A549 (cell line): ENCODE data around the gene GUCY2D. TPM values are rescaled to one million over a fixed set of nuclear protein-coding genes. Genes with fewer than 3 reads are reported as not detected.

Source experiments
- ATAC-seq, 2 experiments: fragments of 200-7000 bp in 1 of 2; fragments of >200 bp in 1 of 2; cut with Nextera tagmentation in 1 of 2; cut with Tn5 transposase in 1 of 2; 3 replicates each; pipeline versions ENCODE4 v1.8.0 to v1.9.1; 2018 to 2020; ENCODE audit warnings: mild to moderate bottlenecking in 1 of 2, moderate library complexity in 1 of 2
- CTCF ChIA-PET: fragments of 300-600 bp; sonication (Branson Sonifier 250); formaldehyde crosslinking; extraction: SDS; loops from one replicate; lab custom pipeline; 2021; ENCODE audit warnings: antibody characterized with exemption, inconsistent platforms; lab: Yijun Ruan, JAX
- POLR2A ChIA-PET: fragments of 350-600 bp; formaldehyde crosslinking; extraction: SDS; loops from one replicate; lab custom pipeline; 2021; ENCODE audit warnings: antibody characterized with exemption, inconsistent platforms; lab: Yijun Ruan, JAX
- DNase-seq, 2 experiments: peaks; one replicate each; pipeline versions ENCODE4 v3.0.0 to v3.0.0-alpha.2; 2011 to 2016; ENCODE audit warnings: low read depth in 1 of 2, low spot score in 1 of 2
- FAIRE-seq: peaks from 2 replicates; lab custom pipeline; 2011; peaks lifted over from hg19 to GRCh38; lab: Jason Lieb, UNC
- H3K27ac ChIP-seq, 2 experiments: fragments of >200 bp; sonication (Bioruptor Twin); formaldehyde crosslinking; 3 replicates each; pipeline ENCODE4 v1.5.1; 2016 to 2017
- H3K4me1 ChIP-seq: fragments of >200 bp; sonication (Bioruptor Twin); formaldehyde crosslinking; 3 replicates; pipeline ENCODE4 v1.6.1; 2016
- H3K4me2 ChIP-seq: fragments of >200 bp; sonication (Bioruptor Twin); formaldehyde crosslinking; 3 replicates; pipeline ENCODE4 v1.6.1; 2016
- H3K4me3 ChIP-seq: fragments of >200 bp; sonication (Bioruptor Twin); formaldehyde crosslinking; 3 replicates; pipeline ENCODE4 v1.5.1; 2016
- H3K9me3 ChIP-seq: fragments of >200 bp; sonication (Bioruptor Twin); formaldehyde crosslinking; 3 replicates; pipeline ENCODE4 v1.6.1; 2016
- CHD2 ChIP-seq: fragments of 150-350 bp; IDR thresholded peaks from 2 replicates; pipeline ENCODE4 v1.6.1; 2014; ENCODE audit warnings: low read length; ENCODE audit not compliant: partially characterized antibody
- EHMT2 ChIP-seq: fragments of 200-600 bp; sonication (generic); IDR thresholded peaks from 2 replicates; pipeline ENCODE4 v1.6.1; 2016; ENCODE audit warnings: antibody characterized with exemption, low read depth, mild to moderate bottlenecking, moderate library complexity
- FOSB ChIP-seq: fragments of 250-450 bp; sonication (Bioruptor Pico); IDR thresholded peaks from 2 replicates; pipeline ENCODE4 v1.5.0; 2020; ENCODE audit warnings: mild to moderate bottlenecking, moderate library complexity
- FOSL2 ChIP-seq, 2 experiments: fragments of 450-650 bp in 1 of 2; fragments of >200 bp in 1 of 2; sonication (Bioruptor Twin) in 1 of 2; formaldehyde crosslinking; IDR thresholded peaks; 2 replicates each; pipeline versions ENCODE4 v1.5.0 to v1.6.1; 2016 to 2020; ENCODE audit warnings: mild to moderate bottlenecking in 1 of 2, moderate library complexity in 1 of 2
- HOXB13 ChIP-seq: fragments of 250-450 bp; sonication (Bioruptor Pico); IDR thresholded peaks from 2 replicates; pipeline ENCODE4 v1.5.0; 2020; ENCODE audit warnings: low read depth, mild to moderate bottlenecking, moderate library complexity
- HOXB5 ChIP-seq: fragments of 250-450 bp; sonication (Bioruptor Pico); IDR thresholded peaks from 2 replicates; pipeline ENCODE4 v1.5.0; 2020; ENCODE audit warnings: mild to moderate bottlenecking, moderate library complexity
- JUNB ChIP-seq: fragments of >200 bp; sonication (Bioruptor Twin); formaldehyde crosslinking; IDR thresholded peaks from 2 replicates; pipeline ENCODE4 v1.6.1; 2016
- KDM1A ChIP-seq: fragments of 200-600 bp; sonication (generic); IDR thresholded peaks from 2 replicates; pipeline ENCODE4 v1.6.1; 2016; ENCODE audit warnings: low read depth, mild to moderate bottlenecking
- KDM5A ChIP-seq: fragments of 200-600 bp; sonication (generic); IDR thresholded peaks from 2 replicates; pipeline ENCODE4 v1.6.1; 2016; ENCODE audit warnings: antibody characterized with exemption, mild to moderate bottlenecking
- MAZ ChIP-seq: fragments of 150-350 bp; IDR thresholded peaks from 2 replicates; pipeline ENCODE4 v1.6.1; 2014; ENCODE audit warnings: antibody characterized with exemption, low read depth, low read length, borderline replicate concordance
- NR3C1 ChIP-seq: fragments of >200 bp; sonication (Bioruptor Twin); formaldehyde crosslinking; IDR thresholded peaks from 3 replicates; pipeline ENCODE4 v1.6.1; 2017
- PHF8 ChIP-seq: fragments of 200-600 bp; sonication (generic); IDR thresholded peaks from 2 replicates; pipeline ENCODE4 v1.6.1; 2016; ENCODE audit warnings: low read depth, mild to moderate bottlenecking, antibody characterized with exemption, moderate library complexity, borderline replicate concordance
- RAD21 ChIP-seq, 2 experiments: fragments of >200 bp in 1 of 2; sonication (Bioruptor Twin) in 1 of 2; formaldehyde crosslinking in 1 of 2; IDR thresholded peaks in 1 of 2; conservative IDR thresholded peaks in 1 of 2; 2 replicates in 1 of 2; 3 replicates in 1 of 2; pipeline ENCODE4 v1.6.1; 2012 to 2018; ENCODE audit warnings: inconsistent platforms in 1 of 2
- RCOR1 ChIP-seq: fragments of 150-350 bp; IDR thresholded peaks from 2 replicates; pipeline ENCODE4 v1.6.1; 2014; ENCODE audit warnings: antibody characterized with exemption, low read length, low read depth
- RNF2 ChIP-seq: fragments of 200-600 bp; sonication (generic); IDR thresholded peaks from 2 replicates; pipeline ENCODE4 v1.6.1; 2016; ENCODE audit warnings: low read depth, mild to moderate bottlenecking, antibody characterized with exemption, moderate library complexity, borderline replicate concordance
- SMC3 ChIP-seq: fragments of >200 bp; sonication (Bioruptor Twin); formaldehyde crosslinking; IDR thresholded peaks from 3 replicates; pipeline ENCODE4 v1.6.1; 2018; ENCODE audit warnings: inconsistent platforms
- SREBF2 ChIP-seq: fragments of 450-650 bp; IDR thresholded peaks from 2 replicates; pipeline ENCODE4 v1.6.1; 2014; ENCODE audit warnings: mild to moderate bottlenecking, moderate library complexity
- TFCP2L1 ChIP-seq: fragments of 250-450 bp; sonication (Bioruptor Pico); IDR thresholded peaks from 2 replicates; pipeline ENCODE4 v1.5.0; 2021; ENCODE audit warnings: mild to moderate bottlenecking
- TP53 ChIP-seq: fragments of 250-450 bp; sonication (Bioruptor Pico); IDR thresholded peaks from 2 replicates; pipeline ENCODE4 v1.5.0; 2021; ENCODE audit warnings: mild to moderate bottlenecking, moderate library complexity
- ZNF302 ChIP-seq: fragments of 250-450 bp; sonication (Bioruptor Pico); IDR thresholded peaks from 2 replicates; pipeline ENCODE4 v1.9.0; 2021; ENCODE audit warnings: inconsistent platforms, mild to moderate bottlenecking, moderate library complexity
- ZSCAN20 ChIP-seq: fragments of 250-450 bp; sonication (Bioruptor Pico); IDR thresholded peaks from 2 replicates; pipeline ENCODE4 v1.8.0; 2022; ENCODE audit warnings: mild to moderate bottlenecking, moderate library complexity
- WGBS: methylation state at CpG from one replicate; pipeline ENCODE4 v1.1.6; 2017; ENCODE audit errors: missing lambda C conversion rate; 5-methylcytosine and 5-hydroxymethylcytosine counted together
- polyA plus RNA-seq, 4 experiments: library from polyadenylated mRNA; depleted of rRNA in 3 of 4; stranded (reverse); fragments of >200 nt; fragmentation: RNase III in 1 of 4; extraction: RNeasy Plus Mini Kit Qiagen cat#74134 plus additional on column Dnase treatment in 1 of 4; gene quantifications; 2 replicates in 3 of 4; 3 replicates in 1 of 4; pipeline ENCODE4 v1.2.3, GENCODE V29; 2011 to 2017
- TF ChIP-seq, protein P1 (sequence below): fragments of >200 bp; sonication (Bioruptor Twin); formaldehyde crosslinking; IDR thresholded peaks from 3 replicates; pipeline ENCODE4 v1.5.1; 2016
- TF ChIP-seq, protein P2 (sequence below): fragments of 150-350 bp; IDR thresholded peaks from 2 replicates; pipeline ENCODE4 v1.6.1; 2014; ENCODE audit warnings: low read depth, mild to moderate bottlenecking, low read length
- TF ChIP-seq, protein P3 (sequence below): IDR thresholded peaks from 2 replicates; pipeline ENCODE4 v1.6.1; 2012

The GUCY2D gene
- polyA plus RNA-seq, 2 of the 4 experiments (the other 2 are of a cell fraction), result 0.14 TPM; not detected in 1

DNA sequence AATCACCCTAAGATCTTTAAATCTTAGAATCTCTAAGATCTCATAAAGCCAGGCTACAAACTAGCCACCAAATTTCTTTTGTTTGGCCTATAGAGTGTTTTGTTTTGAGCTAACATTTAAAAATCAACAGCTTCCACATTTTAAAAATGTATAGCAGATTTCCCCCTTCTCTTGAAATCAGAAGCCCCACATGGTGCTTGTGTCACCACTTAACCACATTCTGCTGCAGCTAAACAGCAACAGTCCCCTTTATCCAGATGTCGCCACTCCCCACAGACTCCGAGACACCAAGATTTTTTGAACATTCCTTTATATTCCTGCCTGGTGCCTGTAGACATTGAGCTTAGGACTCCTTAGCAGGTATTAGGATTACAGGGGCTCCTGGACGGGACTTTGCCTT, 16.0 kb downstream of the GUCY2D start:
- H3K4me2 ChIP-seq, result no peak overlapping the region
- peaks cover 5% of the 10 kb centered on the region; the same call in 1 of the 3 replicates for H3K4me1 ChIP-seq
- no peaks in the 10 kb centered on the region for H3K9me3 ChIP-seq
- POLR2A ChIA-PET, result no interaction called here
- H3K4me3 ChIP-seq, result no peak overlapping the region
- ATAC-seq, result no peak
- WGBS, result 83% methylated on average over 3 of the region's 3 CpGs
- TF ChIP-seq MAZ, result no peak
- TF ChIP-seq JUNB, result no peak
- TF ChIP-seq, all 56 proteins: peak for 0
- FAIRE-seq (peak; percentile 59), DNase-seq (no peak)
- H3K27ac ChIP-seq, result no peak overlapping the region
- CTCF ChIA-PET, result interaction anchor here (0.8 to 13.5 kb wide), 15 partner anchors 9 to 155 kb away, joined by 3 to 148 read pairs (median 16); partner anchors contain the start of gene GUCY2D

DNA sequence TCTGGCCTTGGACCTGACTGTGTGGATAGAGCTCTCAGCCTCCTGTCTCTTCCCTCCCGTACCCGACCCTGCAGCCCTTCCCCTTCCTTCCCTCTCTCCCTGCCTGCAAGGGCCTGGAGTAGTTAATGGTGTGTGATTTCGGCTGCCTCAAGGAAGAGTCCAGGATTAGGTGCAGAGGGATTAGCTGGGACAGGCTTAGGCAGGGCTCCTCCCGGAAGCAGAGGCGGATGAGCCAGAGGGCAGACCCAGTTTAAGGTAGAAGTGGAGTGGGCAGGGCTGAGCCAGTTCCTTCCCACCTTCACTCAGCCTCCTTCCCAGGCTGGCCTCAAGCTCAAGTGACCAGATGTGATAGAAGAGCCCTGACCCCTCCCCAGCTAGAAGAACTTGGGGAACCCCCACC, 16.8 kb downstream of the GUCY2D start:
- Histone ChIP-seq H3K4me1 (peaks cover 5% of the 10 kb centered on the region; the same call in 1 of the 3 replicates), H3K4me2 (no peak overlapping the region), H3K9me3 (no peaks in the 10 kb centered on the region), H3K4me3 (no peak overlapping the region), H3K27ac (no peak overlapping the region)
- WGBS, result 69% methylated on average over 5 of the region's 5 CpGs
- ChIA-PET CTCF (interaction anchor here (1.0 to 13.5 kb wide), 16 partner anchors 9 to 275 kb away, joined by 3 to 148 read pairs (median 10); partner anchors contain the start of gene GUCY2D), POLR2A (no interaction called here)
- FAIRE-seq, result no peak
- TF ChIP-seq HOXB13 (CRISPR knock-in tag), result no peak
- TF ChIP-seq HOXB5 (CRISPR knock-in tag), result no peak
- no peak for TF ChIP-seq NR3C1
- no peak for TF ChIP-seq PHF8
- no peak for TF ChIP-seq FOSL2 (IDR thresholded peaks at IDR 0.05)
- TF ChIP-seq FOSL2 (CRISPR knock-in tag; IDR thresholded peaks at IDR 0.05), result no peak
- no peak for TF ChIP-seq TFCP2L1 (CRISPR knock-in tag)
- no peak for TF ChIP-seq CHD2
- TF ChIP-seq, protein P1, sequence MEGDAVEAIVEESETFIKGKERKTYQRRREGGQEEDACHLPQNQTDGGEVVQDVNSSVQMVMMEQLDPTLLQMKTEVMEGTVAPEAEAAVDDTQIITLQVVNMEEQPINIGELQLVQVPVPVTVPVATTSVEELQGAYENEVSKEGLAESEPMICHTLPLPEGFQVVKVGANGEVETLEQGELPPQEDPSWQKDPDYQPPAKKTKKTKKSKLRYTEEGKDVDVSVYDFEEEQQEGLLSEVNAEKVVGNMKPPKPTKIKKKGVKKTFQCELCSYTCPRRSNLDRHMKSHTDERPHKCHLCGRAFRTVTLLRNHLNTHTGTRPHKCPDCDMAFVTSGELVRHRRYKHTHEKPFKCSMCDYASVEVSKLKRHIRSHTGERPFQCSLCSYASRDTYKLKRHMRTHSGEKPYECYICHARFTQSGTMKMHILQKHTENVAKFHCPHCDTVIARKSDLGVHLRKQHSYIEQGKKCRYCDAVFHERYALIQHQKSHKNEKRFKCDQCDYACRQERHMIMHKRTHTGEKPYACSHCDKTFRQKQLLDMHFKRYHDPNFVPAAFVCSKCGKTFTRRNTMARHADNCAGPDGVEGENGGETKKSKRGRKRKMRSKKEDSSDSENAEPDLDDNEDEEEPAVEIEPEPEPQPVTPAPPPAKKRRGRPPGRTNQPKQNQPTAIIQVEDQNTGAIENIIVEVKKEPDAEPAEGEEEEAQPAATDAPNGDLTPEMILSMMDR, result no peak
- TF ChIP-seq, protein P2, sequence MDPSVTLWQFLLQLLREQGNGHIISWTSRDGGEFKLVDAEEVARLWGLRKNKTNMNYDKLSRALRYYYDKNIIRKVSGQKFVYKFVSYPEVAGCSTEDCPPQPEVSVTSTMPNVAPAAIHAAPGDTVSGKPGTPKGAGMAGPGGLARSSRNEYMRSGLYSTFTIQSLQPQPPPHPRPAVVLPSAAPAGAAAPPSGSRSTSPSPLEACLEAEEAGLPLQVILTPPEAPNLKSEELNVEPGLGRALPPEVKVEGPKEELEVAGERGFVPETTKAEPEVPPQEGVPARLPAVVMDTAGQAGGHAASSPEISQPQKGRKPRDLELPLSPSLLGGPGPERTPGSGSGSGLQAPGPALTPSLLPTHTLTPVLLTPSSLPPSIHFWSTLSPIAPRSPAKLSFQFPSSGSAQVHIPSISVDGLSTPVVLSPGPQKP, result no peak
- no peak for TF ChIP-seq SREBF2
- DNase-seq, result no peak
- no peak for ATAC-seq

GRCh38 chr17:8019665-8020650, 17.5 kb downstream of the GUCY2D start:
- no peak for FAIRE-seq

More at GRCh38 chr17:8019665-8020650, 17.5 kb downstream of the GUCY2D start:
- WGBS, result 73% methylated on average over 16 of the region's 16 CpGs
- TF ChIP-seq, protein P3, sequence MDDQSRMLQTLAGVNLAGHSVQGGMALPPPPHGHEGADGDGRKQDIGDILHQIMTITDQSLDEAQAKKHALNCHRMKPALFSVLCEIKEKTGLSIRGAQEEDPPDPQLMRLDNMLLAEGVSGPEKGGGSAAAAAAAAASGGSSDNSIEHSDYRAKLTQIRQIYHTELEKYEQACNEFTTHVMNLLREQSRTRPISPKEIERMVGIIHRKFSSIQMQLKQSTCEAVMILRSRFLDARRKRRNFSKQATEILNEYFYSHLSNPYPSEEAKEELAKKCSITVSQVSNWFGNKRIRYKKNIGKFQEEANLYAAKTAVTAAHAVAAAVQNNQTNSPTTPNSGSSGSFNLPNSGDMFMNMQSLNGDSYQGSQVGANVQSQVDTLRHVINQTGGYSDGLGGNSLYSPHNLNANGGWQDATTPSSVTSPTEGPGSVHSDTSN, result no peak
- TF ChIP-seq EHMT2, result no peak
- no peak for TF ChIP-seq RNF2
- no peak for TF ChIP-seq RAD21 (conservative IDR thresholded peaks at IDR 0.05 in 1 of 2, IDR thresholded peaks at IDR 0.05 in 1 of 2)
- TF ChIP-seq, protein P1, result no peak
- TF ChIP-seq CHD2, result no peak
- TF ChIP-seq FOSB (CRISPR knock-in tag), result no peak
- no peak for TF ChIP-seq KDM1A
- TF ChIP-seq TP53 (CRISPR knock-in tag), result no peak
- no peak for TF ChIP-seq SMC3
- no peak for TF ChIP-seq TFCP2L1 (CRISPR knock-in tag)
- no peak for TF ChIP-seq RCOR1
- no peak for TF ChIP-seq JUNB
- no peak for TF ChIP-seq KDM5A
- TF ChIP-seq ZNF302 (CRISPR knock-in tag), result no peak
- no peak for TF ChIP-seq ZSCAN20
- TF ChIP-seq, all 56 proteins: peak for 0
- peaks cover 5% of the 10 kb centered on the region; the same call in 1 of the 3 replicates for H3K4me1 ChIP-seq
- POLR2A ChIA-PET, result interaction anchor here (0.8 kb wide), 1 partner anchor 616 kb away, joined by 4 read pairs; the partner anchor contains the start of gene TMEM256
- no peak for DNase-seq
- no peak for ATAC-seq
- H3K27ac ChIP-seq, result no peak overlapping the region
- H3K4me2 ChIP-seq, result no peak overlapping the region
- H3K9me3 ChIP-seq, result no peaks in the 10 kb centered on the region
- CTCF ChIA-PET, result interaction anchor here (0.8 to 13.5 kb wide), 15 partner anchors 9 to 276 kb away, joined by 3 to 148 read pairs (median 7); partner anchors contain the start of gene GUCY2D
- no peak overlapping the region for H3K4me3 ChIP-seq
